Kasumi-1 (cell line): ENCODE results near the gene SHROOM2.
A peak's percentile ranks its signal among the peaks of the same experiment; 100 is the strongest.
"Not testable (repeated sequence)": the region's sequence is repeated elsewhere in the genome, so short reads cannot be mapped to it uniquely, and the experiment has no call there.

ENCODE experiments used
- DNase-seq, 2 experiments: peaks; one replicate each; lab custom pipeline; 2025; lab: John Stamatoyannopoulos, UW

The SHROOM2 gene, protein sequence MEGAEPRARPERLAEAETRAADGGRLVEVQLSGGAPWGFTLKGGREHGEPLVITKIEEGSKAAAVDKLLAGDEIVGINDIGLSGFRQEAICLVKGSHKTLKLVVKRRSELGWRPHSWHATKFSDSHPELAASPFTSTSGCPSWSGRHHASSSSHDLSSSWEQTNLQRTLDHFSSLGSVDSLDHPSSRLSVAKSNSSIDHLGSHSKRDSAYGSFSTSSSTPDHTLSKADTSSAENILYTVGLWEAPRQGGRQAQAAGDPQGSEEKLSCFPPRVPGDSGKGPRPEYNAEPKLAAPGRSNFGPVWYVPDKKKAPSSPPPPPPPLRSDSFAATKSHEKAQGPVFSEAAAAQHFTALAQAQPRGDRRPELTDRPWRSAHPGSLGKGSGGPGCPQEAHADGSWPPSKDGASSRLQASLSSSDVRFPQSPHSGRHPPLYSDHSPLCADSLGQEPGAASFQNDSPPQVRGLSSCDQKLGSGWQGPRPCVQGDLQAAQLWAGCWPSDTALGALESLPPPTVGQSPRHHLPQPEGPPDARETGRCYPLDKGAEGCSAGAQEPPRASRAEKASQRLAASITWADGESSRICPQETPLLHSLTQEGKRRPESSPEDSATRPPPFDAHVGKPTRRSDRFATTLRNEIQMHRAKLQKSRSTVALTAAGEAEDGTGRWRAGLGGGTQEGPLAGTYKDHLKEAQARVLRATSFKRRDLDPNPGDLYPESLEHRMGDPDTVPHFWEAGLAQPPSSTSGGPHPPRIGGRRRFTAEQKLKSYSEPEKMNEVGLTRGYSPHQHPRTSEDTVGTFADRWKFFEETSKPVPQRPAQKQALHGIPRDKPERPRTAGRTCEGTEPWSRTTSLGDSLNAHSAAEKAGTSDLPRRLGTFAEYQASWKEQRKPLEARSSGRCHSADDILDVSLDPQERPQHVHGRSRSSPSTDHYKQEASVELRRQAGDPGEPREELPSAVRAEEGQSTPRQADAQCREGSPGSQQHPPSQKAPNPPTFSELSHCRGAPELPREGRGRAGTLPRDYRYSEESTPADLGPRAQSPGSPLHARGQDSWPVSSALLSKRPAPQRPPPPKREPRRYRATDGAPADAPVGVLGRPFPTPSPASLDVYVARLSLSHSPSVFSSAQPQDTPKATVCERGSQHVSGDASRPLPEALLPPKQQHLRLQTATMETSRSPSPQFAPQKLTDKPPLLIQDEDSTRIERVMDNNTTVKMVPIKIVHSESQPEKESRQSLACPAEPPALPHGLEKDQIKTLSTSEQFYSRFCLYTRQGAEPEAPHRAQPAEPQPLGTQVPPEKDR (N-terminal part only)

DNA sequence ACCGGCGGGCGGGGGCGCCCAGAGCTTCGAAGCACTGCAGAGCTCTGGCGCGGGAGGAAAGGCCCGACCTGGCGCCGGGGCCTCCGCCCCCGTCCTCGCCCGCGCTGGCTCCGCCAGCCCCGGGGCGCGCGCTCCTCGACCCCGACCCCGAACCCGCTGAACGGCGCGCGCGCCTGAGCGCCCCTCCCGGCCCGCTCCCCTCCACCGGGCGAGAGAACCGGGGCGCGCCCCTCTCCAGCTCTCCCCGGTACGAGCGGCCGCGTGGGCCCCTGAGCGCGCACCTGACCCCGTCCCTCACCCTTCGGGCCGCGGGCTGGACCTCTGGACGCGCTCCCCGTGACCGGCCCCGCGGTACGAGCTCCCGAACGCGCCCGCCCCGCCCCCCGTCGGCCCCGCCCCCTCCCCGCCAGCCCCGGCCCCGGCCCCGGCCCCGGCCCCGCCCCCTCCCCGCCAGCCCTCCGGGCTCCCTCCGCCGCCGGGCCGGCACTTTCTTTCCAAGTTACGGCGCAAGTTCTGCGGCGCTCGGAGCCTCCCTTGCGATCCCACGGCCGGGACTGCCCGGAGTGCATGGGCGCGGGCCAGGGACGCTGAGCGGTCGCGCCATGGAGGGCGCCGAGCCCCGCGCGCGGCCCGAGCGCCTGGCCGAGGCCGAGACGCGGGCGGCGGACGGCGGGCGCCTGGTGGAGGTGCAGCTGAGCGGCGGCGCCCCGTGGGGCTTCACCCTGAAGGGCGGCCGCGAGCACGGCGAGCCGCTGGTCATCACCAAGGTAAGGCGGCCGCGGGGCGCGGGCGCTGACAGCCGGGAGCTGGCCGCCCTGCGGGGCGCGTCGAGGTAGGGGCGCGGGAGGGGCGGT is at the start of gene SHROOM2:
SHROOM2 (plus strand) TSS at position 486 of the 854 bp plus-strand sequence; CDS start at position 603, 117 bp downstream.
- DNase-seq: no peak

DNA sequence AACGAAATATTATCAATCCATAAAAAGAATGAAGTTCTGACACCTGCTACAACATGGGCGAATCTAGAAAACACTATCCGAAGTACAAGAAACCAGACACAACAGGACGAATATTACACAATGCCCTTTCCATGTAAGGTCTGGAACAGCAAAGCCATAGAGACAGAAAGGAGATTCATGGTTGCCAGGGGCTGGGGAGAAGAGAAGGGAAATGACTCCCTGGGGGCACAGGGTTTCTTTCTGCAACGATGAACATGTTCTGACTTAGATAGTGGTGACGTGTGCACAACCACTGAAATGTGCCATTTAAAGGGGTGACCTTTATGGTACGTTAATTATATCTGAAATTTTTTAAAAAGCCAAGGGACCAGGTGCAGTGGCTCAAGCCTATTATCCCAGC is 48.9 kb upstream of the SHROOM2 start:
- no peak for DNase-seq

DNA sequence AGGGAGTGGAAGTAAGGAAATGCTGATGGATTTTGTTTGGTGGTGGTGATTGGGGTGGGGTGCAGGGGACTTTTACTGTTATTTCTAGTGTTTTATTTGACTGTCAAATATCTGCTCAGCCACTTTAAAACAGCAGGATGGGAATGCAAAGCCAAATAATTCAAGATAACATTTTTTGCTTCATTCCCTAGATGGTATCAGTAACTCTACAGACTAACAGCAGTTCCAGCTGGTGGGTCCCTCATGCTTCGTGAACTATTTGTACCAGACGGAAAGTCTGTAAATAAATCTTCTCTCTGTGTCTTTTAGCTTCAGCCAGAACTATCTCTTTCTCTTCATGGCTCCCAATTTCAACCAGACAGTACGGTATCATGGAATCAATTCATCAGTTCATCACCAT is 48.1 kb upstream of the SHROOM2 start:
- no peak for DNase-seq

DNA sequence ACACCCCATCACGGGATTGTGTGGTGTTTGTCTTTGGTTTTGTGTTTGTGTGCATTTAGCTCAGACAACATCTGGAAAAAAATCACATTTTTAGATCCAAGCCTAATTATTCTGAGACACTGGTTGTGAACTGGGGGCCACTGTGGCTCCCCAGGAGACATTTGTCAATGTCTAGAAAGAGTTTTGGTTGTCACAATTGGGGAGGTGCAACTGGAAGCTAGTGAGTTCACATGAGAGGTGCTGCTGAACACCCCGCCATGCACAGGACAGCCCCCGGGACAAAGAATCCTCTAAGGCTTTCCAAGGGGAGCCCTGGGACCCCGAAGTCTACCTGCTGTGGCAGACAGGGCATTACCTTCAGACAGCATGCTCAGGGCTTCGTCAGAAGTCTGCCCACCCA is 47.1 kb upstream of the SHROOM2 start:
- DNase-seq: no peak

DNA sequence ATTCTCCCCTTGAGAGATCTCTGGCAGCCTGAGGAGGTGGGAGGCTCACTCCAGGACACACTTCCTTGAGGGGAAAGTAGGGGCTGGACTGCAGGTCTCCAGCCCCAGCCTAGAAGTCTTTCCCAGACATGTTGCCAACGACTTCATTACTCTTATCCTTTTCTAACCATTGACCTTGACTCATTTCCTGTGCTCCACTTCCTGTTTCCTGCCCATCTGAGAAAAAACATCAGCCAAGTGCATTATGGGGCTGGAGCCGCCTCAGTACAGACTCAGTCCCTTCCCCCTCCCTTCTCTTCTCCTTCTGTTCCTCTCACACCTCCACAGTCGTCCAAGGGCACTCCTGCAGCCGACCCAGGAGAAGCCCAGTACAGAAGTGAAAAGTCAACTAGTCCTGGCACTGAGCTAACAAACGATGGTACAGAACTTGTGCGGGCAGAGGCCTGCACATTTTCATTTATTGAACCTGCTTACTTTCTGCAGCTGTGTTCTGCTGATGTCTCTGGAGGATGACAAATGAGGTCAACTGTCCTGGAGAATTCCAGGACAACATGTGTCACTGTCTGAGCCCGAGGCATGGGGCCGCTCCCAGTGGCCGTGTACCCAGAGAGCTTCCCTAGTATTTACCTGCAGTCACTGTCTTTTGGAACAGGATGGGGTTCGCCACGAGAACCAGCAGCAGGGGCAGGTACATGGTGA is 40.7 kb upstream of the SHROOM2 start:
- peak; percentile 36 to 49 for DNase-seq

DNA sequence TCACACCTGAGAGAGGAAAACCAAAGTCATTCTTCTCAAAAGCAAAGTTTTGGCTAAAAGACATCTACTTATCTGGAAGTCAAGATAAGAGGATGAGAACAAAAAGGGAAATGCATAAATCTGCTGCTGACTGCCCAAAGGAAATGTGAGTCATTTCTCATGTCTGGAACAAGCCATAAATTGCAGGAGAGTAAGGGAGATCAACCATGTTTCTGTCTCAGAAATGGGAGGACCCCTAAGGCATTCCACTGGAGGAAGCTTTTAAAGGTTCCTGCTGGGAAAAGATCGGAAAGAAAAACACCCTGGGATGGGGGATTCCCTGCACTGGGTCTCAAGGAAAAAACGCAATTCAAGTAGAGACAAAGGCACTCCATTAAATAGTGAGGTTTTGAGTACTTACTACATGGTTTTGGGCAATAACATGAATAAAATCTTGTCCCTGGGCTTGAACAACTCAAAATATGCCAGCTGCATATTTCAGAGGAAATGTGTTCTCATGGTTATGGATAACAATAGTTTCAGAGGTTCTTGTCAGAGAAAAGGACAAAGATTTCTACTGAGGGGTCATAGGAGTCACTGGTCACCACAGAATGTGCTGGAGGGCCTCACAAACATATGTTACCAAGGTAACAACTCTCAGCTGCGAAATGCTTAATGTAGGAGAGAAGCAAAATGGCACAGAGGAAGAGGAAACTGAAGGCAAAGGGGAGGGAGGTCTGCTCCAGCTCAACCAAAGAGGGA is 39.9 kb upstream of the SHROOM2 start:
- DNase-seq: peak; percentile 39 to 40

DNA sequence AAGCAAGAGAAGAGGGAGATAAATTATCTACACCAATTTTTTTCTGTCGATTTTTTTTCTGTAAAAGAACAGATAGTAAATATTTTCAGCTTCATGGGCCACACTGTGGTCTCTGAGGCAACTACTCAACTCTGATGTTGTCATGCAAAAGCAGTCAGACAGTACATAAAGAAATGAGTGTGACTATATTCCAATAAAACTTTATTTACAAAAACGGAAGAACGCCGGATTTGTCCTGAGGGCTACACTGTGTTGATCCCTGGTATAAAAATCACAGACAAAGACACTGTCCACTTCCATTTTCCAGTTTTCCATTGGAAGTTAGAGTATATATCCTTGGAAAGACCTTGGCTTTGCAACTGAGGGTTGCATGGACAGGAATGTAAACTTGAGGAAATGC is 38.6 kb upstream of the SHROOM2 start:
- no peak for DNase-seq

DNA sequence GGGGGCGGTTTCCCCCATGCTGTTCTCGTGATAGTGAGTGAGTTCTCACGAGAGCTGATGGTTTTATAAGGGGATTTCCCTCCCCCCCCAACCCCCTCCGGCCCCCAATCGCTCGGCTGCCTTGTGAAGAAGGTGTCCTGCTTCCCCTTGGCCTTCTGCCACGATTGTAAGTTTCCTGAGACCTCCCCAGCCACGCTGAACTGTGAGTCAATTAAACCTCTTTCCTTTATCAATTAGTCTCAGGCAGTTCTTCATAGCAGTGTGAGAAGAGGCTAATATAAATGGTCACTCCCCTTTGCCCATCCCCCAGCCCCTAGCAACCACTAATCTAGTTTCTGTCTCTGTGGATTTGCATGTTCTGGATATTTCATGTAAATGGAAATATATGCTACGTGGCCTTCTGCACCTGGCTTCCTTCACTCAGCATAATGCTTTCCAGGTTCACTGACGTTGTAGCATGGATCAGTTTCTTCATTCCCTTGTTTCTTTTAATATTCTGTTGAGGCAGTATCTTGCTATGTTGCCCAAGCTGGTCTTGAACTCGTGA is 37.0 kb upstream of the SHROOM2 start:
- DNase-seq: no peak

DNA sequence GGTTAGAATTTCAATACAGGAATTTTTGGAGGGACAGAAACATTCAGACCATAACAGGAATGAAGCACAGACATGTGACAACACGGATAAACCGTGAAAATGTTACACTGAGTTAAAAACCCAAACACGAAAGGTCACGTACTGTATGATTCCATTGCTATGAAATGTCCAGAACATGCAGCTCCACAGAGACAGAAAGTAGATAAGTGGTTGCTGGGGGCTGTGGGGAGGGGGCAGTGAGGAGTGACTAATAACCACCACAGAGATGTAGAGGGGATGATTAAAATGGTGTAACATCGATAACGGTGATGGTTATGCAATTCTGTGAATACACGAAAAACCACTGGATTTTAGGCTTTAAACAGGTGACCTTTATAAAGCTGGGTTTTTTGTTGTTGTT is 28.9 kb upstream of the SHROOM2 start:
- DNase-seq: no peak

DNA sequence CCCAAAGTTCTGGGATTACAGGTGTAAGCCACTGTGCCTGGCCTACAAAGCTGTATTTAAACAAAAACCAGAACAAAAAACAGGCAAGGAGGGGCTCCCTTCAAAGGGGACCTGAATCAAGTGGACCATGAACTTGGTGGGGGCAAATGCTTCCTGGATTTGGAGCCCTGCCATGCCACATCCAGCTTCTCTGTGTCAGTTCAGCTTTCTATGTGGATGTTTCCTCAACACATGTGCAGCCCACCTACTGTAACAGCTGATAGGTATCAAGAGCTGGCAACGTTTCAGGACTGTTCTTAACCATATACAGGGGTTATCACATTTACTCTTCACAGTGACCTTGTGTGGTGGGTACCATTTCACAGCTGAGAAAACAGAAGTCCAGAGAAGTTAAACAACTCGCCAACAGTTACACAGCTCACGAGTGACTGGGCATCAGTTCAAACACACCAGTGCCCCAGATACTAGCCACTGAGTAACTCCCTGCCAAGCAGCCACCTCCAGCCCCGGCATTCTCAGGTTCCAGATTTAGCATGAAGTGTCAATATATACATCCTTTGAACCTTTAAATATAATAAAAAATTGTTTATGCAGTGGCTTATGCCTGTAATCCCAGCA is 28.1 kb upstream of the SHROOM2 start:
- DNase-seq: no peak

DNA sequence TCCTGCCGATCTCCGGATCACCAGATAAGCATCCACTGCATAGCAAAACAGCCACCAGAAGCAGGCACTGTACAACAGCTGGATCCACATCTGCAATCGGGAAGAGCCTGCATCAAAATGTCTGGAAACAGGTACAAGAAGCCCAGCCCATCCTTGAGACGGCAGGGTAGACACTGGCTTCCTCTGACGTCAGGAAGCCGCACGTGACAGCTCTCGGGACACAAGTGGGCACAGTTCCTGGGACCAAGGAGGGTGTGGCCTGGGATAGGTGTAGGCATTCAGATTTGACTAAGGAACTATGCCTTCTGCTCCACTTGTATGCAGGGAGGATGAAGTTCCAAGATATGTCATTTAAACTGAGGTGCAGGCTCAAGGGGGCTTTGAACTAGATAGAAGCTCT is 26.9 kb upstream of the SHROOM2 start:
- no peak for DNase-seq

DNA sequence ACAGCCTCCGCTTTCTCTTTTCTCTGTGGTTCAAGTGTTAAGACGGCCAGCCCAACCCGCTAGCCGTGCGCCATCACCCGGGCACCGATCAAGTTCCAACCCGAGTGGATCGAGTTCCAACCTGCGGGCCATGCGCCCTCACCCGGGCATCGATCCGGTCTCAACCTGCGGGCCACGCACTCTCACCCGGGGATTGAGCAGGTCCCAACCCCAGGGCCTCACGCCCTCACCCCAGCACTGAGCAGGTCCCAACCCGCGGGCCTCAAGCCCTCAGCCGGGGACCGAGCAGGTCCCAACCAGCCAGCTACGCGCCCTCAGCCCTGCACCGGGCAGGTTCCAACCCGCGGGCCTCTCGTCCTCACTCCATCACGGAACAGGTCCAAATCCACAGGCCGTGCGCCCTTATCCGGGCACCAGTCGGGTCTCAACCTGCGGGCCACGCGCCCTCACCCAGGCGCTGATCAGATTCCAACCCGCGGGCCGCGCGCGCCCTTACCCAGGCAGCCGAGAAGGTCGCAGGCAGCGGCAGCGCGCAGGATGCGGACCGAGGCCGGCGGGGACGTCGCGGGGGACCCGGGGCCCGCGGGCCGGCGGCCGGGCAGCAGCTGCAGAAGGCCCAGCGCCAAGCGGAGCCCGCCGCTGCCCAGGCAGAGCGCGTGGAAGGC is 21.0 kb upstream of the SHROOM2 start:
- DNase-seq: no peak

DNA sequence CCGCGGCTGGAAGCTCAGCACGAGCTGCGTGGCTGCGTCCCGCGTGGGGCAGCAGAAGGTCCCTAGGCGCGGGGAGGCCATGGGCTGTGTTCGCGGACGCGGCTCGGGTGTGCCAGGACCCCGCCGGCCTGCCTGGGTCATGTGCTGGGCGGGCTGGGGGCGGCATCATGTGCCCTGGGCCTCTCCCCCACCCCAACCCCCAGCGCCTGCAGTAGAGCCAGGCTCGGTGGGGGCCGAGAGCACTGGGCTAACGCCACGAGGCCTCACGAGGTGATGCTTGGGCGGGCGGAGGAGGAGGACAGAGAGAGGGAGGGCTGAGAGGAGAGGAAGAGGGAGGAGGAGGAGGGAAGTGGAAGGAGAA is 20.5 kb upstream of the SHROOM2 start, which contains the start of gene GPR143:
GPR143 (minus strand) TSS at position 111 of the 361 bp plus-strand sequence; CDS start at position 81, 30 bp downstream.
- no peak for DNase-seq

DNA sequence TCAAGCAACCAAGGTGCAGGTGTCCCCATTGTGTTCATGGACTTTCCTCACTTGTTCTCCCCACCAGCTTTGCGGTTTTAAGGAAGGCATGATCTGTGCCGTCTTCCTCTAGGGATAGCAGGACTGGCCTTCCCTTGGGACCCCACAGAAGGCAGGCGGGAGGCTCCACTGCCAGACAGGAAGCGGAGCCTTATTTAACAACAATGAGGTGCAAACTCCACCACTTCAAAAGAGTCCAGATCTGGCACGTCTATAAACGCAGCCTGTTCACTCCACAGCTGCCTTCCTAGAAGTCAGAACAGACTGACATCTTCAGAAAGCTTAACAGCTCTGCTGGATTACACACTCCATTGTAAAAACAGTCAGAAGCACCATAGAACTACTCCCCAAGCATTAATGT is 18.9 kb upstream of the SHROOM2 start:
- DNase-seq: no peak

DNA sequence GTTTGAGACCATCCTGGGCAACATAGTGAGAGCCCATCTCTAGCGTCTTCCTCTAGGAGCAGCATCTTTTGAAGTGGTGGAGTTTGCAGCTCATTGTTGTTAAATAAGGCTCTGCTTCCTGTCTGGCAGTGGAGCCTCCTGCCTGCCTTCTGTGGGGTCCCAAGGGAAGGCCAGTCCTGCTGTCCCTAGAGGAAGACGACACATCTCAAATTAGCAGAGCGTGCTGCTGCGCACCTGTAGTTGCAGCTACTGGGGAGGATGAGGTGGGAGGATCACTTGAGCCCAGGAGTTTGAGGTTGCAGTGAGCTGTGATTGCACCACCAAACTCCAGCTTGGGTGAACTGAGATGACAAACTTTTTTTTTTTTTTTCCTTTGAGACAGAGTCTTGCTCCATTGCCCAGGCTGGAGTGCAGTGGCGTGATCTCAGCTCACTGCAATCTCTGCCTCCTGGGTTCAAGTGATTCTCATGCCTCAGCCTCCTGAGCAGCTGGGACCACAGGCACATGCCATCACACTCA is 17.8 kb upstream of the SHROOM2 start:
- DNase-seq: not testable (repeated sequence)

DNA sequence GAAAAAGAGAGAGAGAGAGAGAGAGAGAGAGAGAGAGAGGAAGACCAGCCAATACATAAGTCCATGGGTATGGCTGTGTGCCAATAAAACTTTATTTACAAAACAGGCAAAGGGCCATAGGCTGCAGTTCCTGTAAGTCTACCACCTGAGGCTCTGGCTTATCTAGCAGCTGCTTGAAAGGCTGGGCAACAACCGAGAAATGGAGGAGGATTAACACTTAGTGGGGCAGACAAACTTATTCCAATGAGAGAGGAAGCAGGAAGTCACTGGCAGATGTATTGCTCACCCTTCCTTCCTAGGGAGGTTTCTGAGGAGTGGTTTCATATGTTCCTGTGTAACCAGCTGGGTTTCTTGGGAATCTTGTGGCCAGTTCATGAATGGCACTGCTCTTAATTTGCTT is 15.9 kb upstream of the SHROOM2 start:
- DNase-seq: peak; percentile 54 to 57

DNA sequence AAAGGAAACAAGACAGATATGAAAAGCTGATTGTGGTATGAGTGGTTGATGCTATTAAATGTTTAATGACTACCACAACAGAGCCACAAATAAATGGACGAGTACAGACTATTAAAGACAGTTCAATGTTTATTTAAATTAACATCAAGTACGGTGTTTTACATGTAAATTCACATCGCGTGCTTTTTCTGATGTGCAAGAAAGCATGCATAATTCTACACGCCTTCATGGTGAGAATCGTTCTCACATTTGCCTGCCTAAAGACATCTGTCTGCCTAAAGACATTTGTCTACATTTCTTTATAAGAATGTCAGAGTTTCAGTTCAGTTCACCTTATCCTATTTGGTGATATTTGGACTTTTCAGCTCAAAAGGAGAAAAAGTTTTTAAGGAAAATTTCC is 13.3 kb upstream of the SHROOM2 start:
- DNase-seq: no peak

DNA sequence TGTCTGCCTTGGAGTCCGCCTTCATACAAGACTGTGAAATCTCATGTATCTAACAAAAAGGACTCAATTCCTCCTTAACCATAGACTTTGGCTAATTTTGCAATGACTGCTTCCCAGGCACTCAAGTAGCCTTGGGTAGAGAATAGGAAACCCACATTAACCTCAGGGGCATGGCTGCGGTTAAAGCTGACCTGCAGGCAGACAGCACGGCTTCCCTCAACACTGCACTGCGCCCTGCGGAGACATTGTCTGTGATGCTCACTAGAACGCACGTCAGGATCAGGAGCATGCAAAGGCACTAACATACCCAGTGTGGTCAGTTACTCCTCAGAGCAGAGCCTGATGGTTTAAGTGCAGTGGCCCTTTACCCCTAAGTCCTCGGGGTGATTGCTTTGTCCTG is 10.3 kb upstream of the SHROOM2 start:
- no peak for DNase-seq
